GM23248 (cell line): ENCODE measurements around the gene CREBBP.

Experiments used
- EZH2 ChIP-seq: fragments of 200-600 bp; sonication (generic); IDR thresholded peaks from 2 replicates; pipeline ENCODE4 v1.6.1; 2018; ENCODE audit warnings: antibody characterized with exemption, mild to moderate bottlenecking; ENCODE audit not compliant: insufficient read depth, poor library complexity, severe bottlenecking
- EZH2phosphoT487 ChIP-seq: fragments of 200-600 bp; sonication (generic); IDR thresholded peaks from 2 replicates; pipeline ENCODE4 v1.6.1; 2018; ENCODE audit warnings: antibody characterized with exemption, moderate library complexity, mild to moderate bottlenecking, low read depth; ENCODE audit not compliant: insufficient read depth

GRCh38 chr16:3814755-3815154, 65.8 kb downstream of the CREBBP start:
- TF ChIP-seq EZH2: no peak
- no peak for TF ChIP-seq EZH2phosphoT487
